NCI-H187 (cell line): ENCODE data around the gene DRD2.
"Not testable (repeated sequence)": the region's sequence is repeated elsewhere in the genome, so short reads cannot be mapped to it uniquely, and the experiment has no call there.

Source experiments
- DNase-seq, 2 experiments: peaks; one replicate each; lab custom pipeline; 2025; lab: John Stamatoyannopoulos, UW

DRD2 gene

GRCh38 chr11:113475160-113475761 lies at the start of gene DRD2:
Gene DRD2, minus strand, starts transcription at chr11:113475398. Its CDS starts 50,747 bp downstream, at chr11:113424651.
- DNase-seq: no peak

GRCh38 chr11:113523906-113524305 lies 48.7 kb upstream of the DRD2 start:
- not testable (repeated sequence) for DNase-seq

GRCh38 chr11:113521737-113522517 lies 46.7 kb upstream of the DRD2 start:
- DNase-seq: no peak

- DNase-seq: no peak
Observed at GRCh38 chr11:113519989-113520613, 44.9 kb upstream of the DRD2 start.

GRCh38 chr11:113518716-113519495 lies 43.7 kb upstream of the DRD2 start:
- DNase-seq: no peak

GRCh38 chr11:113517361-113517760 lies 42.2 kb upstream of the DRD2 start:
- DNase-seq: no peak

- no peak for DNase-seq
Observed at GRCh38 chr11:113514856-113515255, 39.7 kb upstream of the DRD2 start.

GRCh38 chr11:113507341-113507740 lies 32.1 kb upstream of the DRD2 start:
- DNase-seq: no peak

GRCh38 chr11:113506893-113507292 lies 31.7 kb upstream of the DRD2 start:
- DNase-seq: no peak

GRCh38 chr11:113506461-113506860 lies 31.3 kb upstream of the DRD2 start:
- no peak for DNase-seq

- no peak for DNase-seq
Observed at GRCh38 chr11:113505541-113506375, 30.6 kb upstream of the DRD2 start.

GRCh38 chr11:113505046-113505445 lies 29.8 kb upstream of the DRD2 start:
- DNase-seq: no peak

GRCh38 chr11:113504586-113504985 lies 29.4 kb upstream of the DRD2 start:
- DNase-seq: no peak

- DNase-seq: no peak
Observed at GRCh38 chr11:113504071-113504470, 28.9 kb upstream of the DRD2 start.

- DNase-seq: no peak
Observed at GRCh38 chr11:113497066-113497910, 22.1 kb upstream of the DRD2 start.

GRCh38 chr11:113496026-113496651 lies 20.9 kb upstream of the DRD2 start:
- DNase-seq: no peak

GRCh38 chr11:113494021-113494420 lies 18.8 kb upstream of the DRD2 start:
- DNase-seq: no peak

GRCh38 chr11:113493206-113493605 lies 18.0 kb upstream of the DRD2 start:
- DNase-seq: no peak

- no peak for DNase-seq
Observed at GRCh38 chr11:113488931-113489351, 13.7 kb upstream of the DRD2 start.

- DNase-seq: no peak
Observed at GRCh38 chr11:113487622-113488021, 12.4 kb upstream of the DRD2 start.
